HL-60 (cell line): ENCODE results near the gene MYO1A.

Experiments
- DNase-seq, 2 experiments: peaks; one replicate each; pipeline ENCODE4 v3.0.0-alpha.2; 2010 to 2020; ENCODE audit warnings: low read depth in 1 of 2, low spot score in 1 of 2
- H3K27ac ChIP-seq: fragments of 250-450 bp; sonication (Bioruptor Pico); replicated peaks from 2 replicates; pipeline ENCODE4 v1.5.1; 2020; ENCODE audit warnings: mild to moderate bottlenecking, moderate library complexity
- H3K27me3 ChIP-seq: fragments of 250-450 bp; sonication (Bioruptor Pico); 2 replicates; pipeline ENCODE4 v1.5.1; 2021; ENCODE audit warnings: mild to moderate bottlenecking, moderate library complexity; ENCODE audit not compliant: insufficient read depth, poor library complexity, severe bottlenecking
- H3K4me3 ChIP-seq: replicated peaks from 2 replicates; pipeline ENCODE4 v1.5.1; 2011; ENCODE audit warnings: mild to moderate bottlenecking, control low read depth, low read length; ENCODE audit not compliant: insufficient read depth
- CTCF ChIP-seq: IDR thresholded peaks from one replicate; pipeline ENCODE4 v1.5.1; 2011; ENCODE audit warnings: low read length, control low read depth, inconsistent platforms; ENCODE audit not compliant: insufficient read depth
- GABPA ChIP-seq: IDR thresholded peaks from 2 replicates; pipeline ENCODE4 v1.6.1; 2012; ENCODE audit warnings: low read depth
- POLR2AphosphoS5 ChIP-seq: IDR thresholded peaks from 2 replicates; pipeline ENCODE4 v1.6.1; 2012; ENCODE audit warnings: low read depth
- REST ChIP-seq: IDR thresholded peaks from 2 replicates; pipeline ENCODE4 v1.6.1; 2012; ENCODE audit warnings: low read depth; ENCODE audit not compliant: insufficient replicate concordance
- SPI1 ChIP-seq: IDR thresholded peaks from 2 replicates; pipeline ENCODE4 v1.6.1; 2012; ENCODE audit warnings: low read depth, mild to moderate bottlenecking, borderline replicate concordance

Gene MYO1A

GRCh38 chr12:57005980-57006808 lies 43.7 kb downstream of the MYO1A start, which contains the start of gene ZBTB39:
TSS of gene ZBTB39 (minus strand) at chr12:57006546. CDS start at chr12:57004917, 1,629 bp downstream.
- Histone ChIP-seq H3K27ac (peak within 1 kb of the TSS; percentile 66), H3K4me3 (peak within 1 kb of the TSS; percentile 85), H3K27me3 (no peaks in the 10 kb centered on the region)
- TF ChIP-seq REST: peak; percentile 24
- no peak for TF ChIP-seq CTCF
- peak in 1 of 2 experiments; percentile 48 for DNase-seq

- DNase-seq: no peak
- TF ChIP-seq POLR2AphosphoS5 (no peak), REST (no peak), GABPA (no peak), CTCF (no peak)
- H3K4me3 ChIP-seq: no peak overlapping the region
Observed at GRCh38 chr12:57004651-57005050, 45.3 kb downstream of the MYO1A start.

GRCh38 chr12:57003395-57003794 lies 46.5 kb downstream of the MYO1A start:
- DNase-seq: no peak
- no peak overlapping the region for H3K27ac ChIP-seq
- H3K27me3 ChIP-seq: no peaks in the 10 kb centered on the region
- H3K4me3 ChIP-seq: no peak overlapping the region
- TF ChIP-seq SPI1 (no peak), POLR2AphosphoS5 (no peak), REST (no peak), CTCF (no peak), GABPA (no peak)

More at GRCh38 chr12:57004651-57005050, 45.3 kb downstream of the MYO1A start:
- Histone ChIP-seq H3K27ac (no peak overlapping the region), H3K27me3 (no peaks in the 10 kb centered on the region)
